ENCODE data around the gene MTRFR.

MTRFR gene

DNA sequence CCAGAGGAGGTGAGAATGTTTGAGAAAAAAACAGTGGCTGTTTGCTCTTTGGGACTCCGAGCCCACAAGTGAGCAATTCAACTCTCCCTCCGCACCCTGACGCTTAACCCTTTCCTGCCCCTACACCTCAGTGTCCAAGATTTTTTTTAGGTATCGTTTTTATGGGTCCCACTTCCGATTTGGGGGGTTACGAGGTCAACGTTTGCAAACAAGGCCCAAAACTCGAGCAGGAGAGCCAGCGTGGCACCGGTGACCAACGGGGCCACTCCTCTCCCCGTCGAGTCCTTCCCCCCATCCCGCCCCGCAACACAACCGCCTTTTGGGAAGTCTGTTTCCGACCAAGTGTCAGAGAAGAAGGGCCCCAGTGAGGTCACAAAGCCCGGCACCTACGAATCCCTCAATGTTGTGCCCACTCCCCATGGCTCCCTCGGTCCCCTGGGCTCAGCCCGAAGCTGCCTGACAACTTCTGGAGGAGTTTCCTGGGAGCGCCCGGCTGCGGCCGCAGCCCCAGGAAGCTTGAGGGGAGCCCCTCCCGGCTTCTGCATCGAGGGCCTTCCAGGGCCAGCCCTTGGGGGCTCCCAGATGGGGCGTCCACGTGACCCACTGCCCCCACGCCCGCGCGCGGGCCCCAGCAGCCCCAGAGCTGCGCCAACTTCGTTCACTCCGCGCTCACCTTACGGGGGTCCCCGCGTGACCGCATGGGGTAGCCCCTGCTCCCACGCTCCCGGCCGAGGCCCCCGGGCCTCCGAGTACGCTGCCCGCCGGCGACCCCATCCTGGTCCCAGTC, 37.2 kb downstream of the MTRFR start:
- POLR2A ChIA-PET, result interaction anchor here (2.1 kb wide), 1 partner anchor 37 kb away, joined by 8 read pairs; the partner anchor contains the start of genes MPHOSPH9 and MTRFR
- DNase-seq (ENCODE audit: extremely low spot score), result peak; percentile 22
- TF ChIP-seq NFRKB (IDR thresholded peaks at IDR 0.05) (no peak), SP1 (IDR thresholded peaks at IDR 0.05) (no peak), SUZ12 (IDR thresholded peaks at IDR 0.05) (no peak), ZNF384 (IDR thresholded peaks at IDR 0.05) (no peak), HDGF (IDR thresholded peaks at IDR 0.05; ENCODE audit: borderline replicate concordance) (no peak), ELF4 (IDR thresholded peaks at IDR 0.05) (no peak), ARNT (IDR thresholded peaks at IDR 0.05) (no peak), FOXK2 (IDR thresholded peaks at IDR 0.05) (no peak), LEF1 (IDR thresholded peaks at IDR 0.05; ENCODE audit: borderline replicate concordance) (no peak), BHLHE40 (IDR thresholded peaks at IDR 0.05; ENCODE audit: borderline replicate concordance) (no peak), FOXM1 (IDR thresholded peaks at IDR 0.05; ENCODE audit: borderline replicate concordance) (no peak), L3MBTL2 (conservative IDR thresholded peaks at IDR 0.05) (no peak), TARDBP (IDR thresholded peaks at IDR 0.05) (no peak), CTBP1 (IDR thresholded peaks at IDR 0.05; ENCODE audit: borderline replicate concordance) (no peak), PKNOX1 (IDR thresholded peaks at IDR 0.05) (no peak), FOXA1 (IDR thresholded peaks at IDR 0.05) (no peak)
- CTCF ChIA-PET, result interaction anchor here (0.9 kb wide), 1 partner anchor 37 kb away, joined by 3 read pairs; the partner anchor contains the start of genes MPHOSPH9 and MTRFR

- ChIA-PET POLR2A (no interaction called here), CTCF (no interaction called here)
- TF ChIP-seq BHLHE40 (IDR thresholded peaks at IDR 0.05; ENCODE audit: borderline replicate concordance) (no peak), FOXA1 (IDR thresholded peaks at IDR 0.05) (no peak), ZNF384 (IDR thresholded peaks at IDR 0.05) (no peak), NFRKB (IDR thresholded peaks at IDR 0.05) (no peak), CTBP1 (IDR thresholded peaks at IDR 0.05; ENCODE audit: borderline replicate concordance) (no peak), SUZ12 (IDR thresholded peaks at IDR 0.05) (no peak), ELF4 (IDR thresholded peaks at IDR 0.05) (no peak), LEF1 (IDR thresholded peaks at IDR 0.05; ENCODE audit: borderline replicate concordance) (no peak), FOXM1 (IDR thresholded peaks at IDR 0.05; ENCODE audit: borderline replicate concordance) (no peak), L3MBTL2 (conservative IDR thresholded peaks at IDR 0.05) (no peak), FOXK2 (IDR thresholded peaks at IDR 0.05) (no peak), TARDBP (IDR thresholded peaks at IDR 0.05) (no peak), ARNT (IDR thresholded peaks at IDR 0.05) (no peak), PKNOX1 (IDR thresholded peaks at IDR 0.05) (no peak), SP1 (IDR thresholded peaks at IDR 0.05) (no peak), HDGF (IDR thresholded peaks at IDR 0.05; ENCODE audit: borderline replicate concordance) (no peak)
- DNase-seq (ENCODE audit: extremely low spot score), result peak; percentile 88
These were observed 37.9 kb downstream of the MTRFR start for GRCh38 chr12:123271001-123271668.

DNA sequence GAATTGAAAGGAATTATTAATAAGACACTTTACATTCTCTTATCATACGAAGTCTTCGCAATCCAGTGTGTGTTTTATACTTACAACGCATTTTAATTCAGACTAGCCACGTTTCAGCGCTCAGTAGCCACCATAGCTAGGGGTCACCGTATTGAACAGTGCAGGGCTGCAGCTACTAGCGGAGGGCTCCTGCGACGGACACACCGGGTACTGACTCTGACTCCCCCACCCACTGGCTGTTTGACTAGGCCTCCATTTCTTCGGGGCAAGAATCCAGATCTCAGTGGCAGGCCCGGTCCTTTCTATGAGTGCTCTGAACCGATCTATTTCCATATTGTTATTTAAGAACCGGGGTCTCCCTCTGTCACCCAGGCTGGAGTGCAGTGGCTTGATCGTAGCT, 39.9 kb downstream of the MTRFR start:
- ChIA-PET CTCF (no interaction called here), POLR2A (interaction anchor here (1.0 kb wide), 1 partner anchor 310 kb away, joined by 3 read pairs; no protein-coding TSS in a partner anchor)
- DNase-seq (ENCODE audit: extremely low spot score), result no peak
- no peak for TF ChIP-seq LEF1 (IDR thresholded peaks at IDR 0.05; ENCODE audit: borderline replicate concordance)
- TF ChIP-seq ARNT (IDR thresholded peaks at IDR 0.05), result no peak
- no peak for TF ChIP-seq ELF4 (IDR thresholded peaks at IDR 0.05)
- TF ChIP-seq BHLHE40 (IDR thresholded peaks at IDR 0.05; ENCODE audit: borderline replicate concordance), result no peak
- no peak for TF ChIP-seq TARDBP (IDR thresholded peaks at IDR 0.05)
- TF ChIP-seq FOXM1 (IDR thresholded peaks at IDR 0.05; ENCODE audit: borderline replicate concordance), result no peak
- TF ChIP-seq FOXK2 (IDR thresholded peaks at IDR 0.05), result no peak
- TF ChIP-seq SP1 (IDR thresholded peaks at IDR 0.05), result no peak
- no peak for TF ChIP-seq SUZ12 (IDR thresholded peaks at IDR 0.05)
- no peak for TF ChIP-seq FOXA1 (IDR thresholded peaks at IDR 0.05)
- TF ChIP-seq CTBP1 (IDR thresholded peaks at IDR 0.05; ENCODE audit: borderline replicate concordance), result no peak
- TF ChIP-seq HDGF (IDR thresholded peaks at IDR 0.05; ENCODE audit: borderline replicate concordance), result no peak
- TF ChIP-seq NFRKB (IDR thresholded peaks at IDR 0.05), result no peak

DNA sequence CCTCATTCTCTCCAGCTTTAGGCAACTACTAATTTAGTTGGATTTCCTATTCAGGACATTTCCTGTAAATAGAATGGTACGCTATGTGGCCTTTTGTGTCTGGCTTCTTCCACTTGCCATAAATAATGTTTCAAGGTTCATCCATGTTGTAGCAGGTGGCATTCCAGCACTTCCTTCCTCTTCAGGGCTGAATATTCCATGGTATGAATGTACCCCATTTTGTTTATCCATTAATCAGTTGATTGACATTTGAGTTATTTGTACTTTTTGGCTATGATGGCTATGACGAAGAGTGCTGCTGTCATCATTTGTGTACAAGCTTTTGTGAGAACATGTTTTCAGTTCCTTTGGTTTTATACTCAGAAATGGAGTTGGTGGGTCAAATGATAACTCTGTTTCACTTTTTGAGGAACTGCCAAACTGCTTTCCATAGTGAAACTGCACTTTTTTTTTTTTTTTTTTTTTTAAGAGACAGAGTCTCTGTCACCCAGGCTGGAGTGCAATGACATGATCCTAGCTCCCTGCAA, 44.9 kb downstream of the MTRFR start:
- TF ChIP-seq FOXK2 (IDR thresholded peaks at IDR 0.05), result no peak
- POLR2A ChIA-PET, result interaction anchor here (0.6 to 1.2 kb wide), 2 partner anchors 11 to 88 kb away, joined by 3 read pairs; no protein-coding TSS in a partner anchor
- CTCF ChIA-PET, result interaction anchor here (0.6 kb wide), 1 partner anchor 28 kb away, joined by 3 read pairs; no protein-coding TSS in a partner anchor
- no peak for DNase-seq (ENCODE audit: extremely low spot score)

GRCh38 chr12:123280971-123281370, 47.7 kb downstream of the MTRFR start:
- ChIA-PET CTCF (no interaction called here), POLR2A (no interaction called here)
- TF ChIP-seq ZNF384 (IDR thresholded peaks at IDR 0.05) (no peak), L3MBTL2 (conservative IDR thresholded peaks at IDR 0.05) (no peak), LEF1 (IDR thresholded peaks at IDR 0.05; ENCODE audit: borderline replicate concordance) (no peak), CTBP1 (IDR thresholded peaks at IDR 0.05; ENCODE audit: borderline replicate concordance) (no peak), ELF4 (IDR thresholded peaks at IDR 0.05) (no peak), HDGF (IDR thresholded peaks at IDR 0.05; ENCODE audit: borderline replicate concordance) (no peak), SUZ12 (IDR thresholded peaks at IDR 0.05) (no peak)
- DNase-seq (ENCODE audit: extremely low spot score), result no peak

GRCh38 chr12:123282111-123282510, 48.9 kb downstream of the MTRFR start:
- no peak for DNase-seq (ENCODE audit: extremely low spot score)
- POLR2A ChIA-PET, result interaction anchor here (1.6 kb wide), 1 partner anchor 49 kb away, joined by 5 read pairs; the partner anchor contains the start of genes MPHOSPH9 and MTRFR
- TF ChIP-seq PKNOX1 (IDR thresholded peaks at IDR 0.05) (no peak), BHLHE40 (IDR thresholded peaks at IDR 0.05; ENCODE audit: borderline replicate concordance) (no peak), FOXA1 (IDR thresholded peaks at IDR 0.05) (no peak), L3MBTL2 (conservative IDR thresholded peaks at IDR 0.05) (no peak), LEF1 (IDR thresholded peaks at IDR 0.05; ENCODE audit: borderline replicate concordance) (no peak), NFRKB (IDR thresholded peaks at IDR 0.05) (no peak), ELF4 (IDR thresholded peaks at IDR 0.05) (no peak), FOXM1 (IDR thresholded peaks at IDR 0.05; ENCODE audit: borderline replicate concordance) (no peak), HDGF (IDR thresholded peaks at IDR 0.05; ENCODE audit: borderline replicate concordance) (no peak), FOXK2 (IDR thresholded peaks at IDR 0.05) (no peak), SUZ12 (IDR thresholded peaks at IDR 0.05) (no peak), TARDBP (IDR thresholded peaks at IDR 0.05) (no peak), CTBP1 (IDR thresholded peaks at IDR 0.05; ENCODE audit: borderline replicate concordance) (no peak), ZNF384 (IDR thresholded peaks at IDR 0.05) (no peak), ARNT (IDR thresholded peaks at IDR 0.05) (no peak), SP1 (IDR thresholded peaks at IDR 0.05) (no peak)
- CTCF ChIA-PET, result no interaction called here
